ENCODE results near the gene EYS. TPM values are rescaled to one million over a fixed set of nuclear protein-coding genes. Genes with fewer than 3 reads are reported as not detected.
"Not testable (repeated sequence)": the region's sequence is repeated elsewhere in the genome, so short reads cannot be mapped to it uniquely, and the experiment has no call there.

The EYS gene
- total and polyA plus RNA-seq, 2 of the 8 experiments (the other 6 are each of a cell fraction or from before 2014, with no cell fraction given), result 0.05 to 0.13 TPM

GRCh38 chr6:63887804-63888203 lies 1819.2 kb downstream of the EYS start:
- not testable (repeated sequence) for H3K56ac ChIP-seq (replicated peaks; ENCODE audit: insufficient read length, low read depth, low read length)

More at GRCh38 chr6:63887804-63888203, 1819.2 kb downstream of the EYS start:
- H3K4me1 ChIP-seq (replicated peaks in 1 of 4; ENCODE audit: control insufficient read depth in 3 of 4, insufficient read depth in 4 of 4, low read length in 3 of 4); H2BK120ac ChIP-seq (replicated peaks; ENCODE audit: low read depth, low read length); H4K5ac ChIP-seq (ENCODE audit: insufficient read length, low read depth, low read length); H3K23ac ChIP-seq (ENCODE audit: insufficient read length); DNase-seq (ENCODE audit: low read depth in 1 of 2, low spot score in 2 of 2); FAIRE-seq; H3K79me1 ChIP-seq (ENCODE audit: low read depth, low read length); H4K8ac ChIP-seq (ENCODE audit: extremely low read depth, insufficient read depth, low read length); POLR2A ChIA-PET (ENCODE audit: partially characterized antibody); H3K79me2 ChIP-seq (ENCODE audit: control insufficient read depth in 1 of 2, insufficient read depth in 2 of 2, low read length in 2 of 2); H4K20me1 ChIP-seq (replicated peaks in 1 of 2; ENCODE audit: control insufficient read depth in 1 of 2, insufficient read depth in 2 of 2, low read length in 2 of 2); H3K9me3 ChIP-seq (ENCODE audit: insufficient read depth in 2 of 2, low read depth in 1 of 2, low read length in 1 of 2); H3K27ac ChIP-seq (ENCODE audit: low read depth, low read length); H3K36me3 ChIP-seq (ENCODE audit: control insufficient read depth in 2 of 4, insufficient read depth in 4 of 4, low read length in 3 of 4); H3K4ac ChIP-seq (replicated peaks; ENCODE audit: insufficient read length, low read depth, low read length); H3K9ac ChIP-seq (replicated peaks in 1 of 4; ENCODE audit: extremely low read depth in 1 of 4, low read depth in 3 of 4, low read length in 3 of 4); H2BK5ac ChIP-seq (ENCODE audit: low read depth, low read length); H2BK15ac ChIP-seq (ENCODE audit: low read length); H3K23me2 ChIP-seq (ENCODE audit: low read depth, low read length); H2AFZ ChIP-seq (ENCODE audit: low read length); H3K14ac ChIP-seq (ENCODE audit: insufficient read length); H3K18ac ChIP-seq (ENCODE audit: extremely low read depth, low read length); H4K91ac ChIP-seq (replicated peaks; ENCODE audit: insufficient read length, low read length); H3K4me2 ChIP-seq (ENCODE audit: insufficient read depth in 1 of 2, low read depth in 2 of 2, low read length in 2 of 2); H3K4me3 ChIP-seq (ENCODE audit: extremely low read depth in 1 of 4, insufficient read depth in 2 of 4, low read depth in 3 of 4, low read length in 4 of 4); H2BK20ac ChIP-seq (ENCODE audit: low read length); H2AK5ac ChIP-seq (ENCODE audit: low read depth, low read length); H2BK12ac ChIP-seq (ENCODE audit: low read depth, low read length); H3K27me3 ChIP-seq (replicated peaks in 1 of 4; ENCODE audit: control insufficient read depth in 3 of 4, extremely low read depth in 1 of 4, insufficient read depth in 3 of 4, low read length in 3 of 4): not testable (repeated sequence)
- WGBS, 2 experiments (ENCODE audit: extremely low coverage in 1 of 2, insufficient coverage in 1 of 2, insufficient read length in 1 of 2, insufficient replicate concordance in 2 of 2, low coverage in 1 of 2, low lambda C conversion rate in 2 of 2, missing lambda C conversion rate in 1 of 2), result no CpG with 5 or more reads among the region's 1 CpG
- CTCF ChIA-PET (ENCODE audit: partially characterized antibody), result interaction anchor here (0.5 kb wide), 1 partner anchor 104 kb away, joined by 3 read pairs; no protein-coding TSS in a partner anchor

Data from H1 (cell line).